ENCODE measurements around the gene CRIM1.

Gene CRIM1

GRCh38 chr2:36373149-36373926, 17.8 kb downstream of the CRIM1 start:
- peak; percentile 72 for DNase-seq

DNA sequence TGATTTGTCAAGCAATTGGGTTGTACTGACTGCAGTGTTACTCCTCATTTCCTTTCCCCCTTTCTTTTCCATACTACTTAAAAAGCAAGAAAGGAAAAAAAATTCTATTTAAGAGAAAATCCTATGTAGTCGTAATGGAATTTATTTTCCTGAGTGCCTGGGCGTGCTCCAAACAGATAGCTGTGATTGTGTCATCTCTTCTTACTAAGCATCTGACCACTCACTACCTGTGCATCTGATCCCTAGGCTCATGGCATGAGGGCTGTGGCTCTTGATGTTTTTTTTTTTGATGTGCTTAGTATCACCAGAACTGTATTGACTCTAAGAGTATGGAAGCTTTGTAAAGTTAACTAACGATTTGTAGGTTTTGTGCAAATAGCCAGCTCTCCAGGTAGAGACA, 19.0 kb downstream of the CRIM1 start:
- no peak for DNase-seq

- peak; percentile 86 for DNase-seq
Measured at GRCh38 chr2:36376319-36376765, 20.8 kb downstream of the CRIM1 start.

DNA sequence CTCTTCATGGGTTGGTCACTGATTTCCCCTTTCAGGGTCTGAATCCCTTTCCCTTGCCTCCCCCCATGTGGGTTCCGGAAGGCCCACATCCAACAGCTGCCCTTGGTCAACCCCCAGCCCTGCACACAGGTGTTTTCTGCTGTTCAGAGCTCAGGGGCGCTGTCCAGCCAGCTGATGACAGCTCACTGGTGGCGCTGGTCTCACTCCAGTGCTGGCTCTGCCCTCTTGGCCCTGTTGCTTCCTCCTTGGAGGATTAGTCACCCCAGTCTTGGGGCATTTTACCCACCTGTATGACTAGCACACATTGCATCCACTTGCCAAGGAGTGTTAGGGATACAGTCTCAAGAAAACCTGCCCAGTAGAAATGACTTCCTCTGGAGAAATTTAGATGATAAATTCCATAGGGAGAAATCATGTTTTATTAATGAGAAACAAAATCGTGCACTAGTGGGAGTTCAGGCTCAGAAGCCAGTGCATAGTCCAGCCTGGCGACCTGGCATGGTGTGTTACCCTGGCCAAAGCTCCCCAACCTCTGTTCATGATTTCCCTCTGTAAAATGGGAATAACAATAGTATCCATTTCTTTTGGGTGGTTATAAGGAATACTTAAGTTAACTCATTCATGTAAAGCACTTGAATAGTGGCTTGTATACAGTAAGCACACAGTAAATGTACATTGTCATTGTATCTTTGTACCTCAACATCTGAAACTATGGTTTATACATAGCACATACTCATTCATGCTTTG, 21.6 kb downstream of the CRIM1 start:
- DNase-seq, result peak; percentile 21

DNA sequence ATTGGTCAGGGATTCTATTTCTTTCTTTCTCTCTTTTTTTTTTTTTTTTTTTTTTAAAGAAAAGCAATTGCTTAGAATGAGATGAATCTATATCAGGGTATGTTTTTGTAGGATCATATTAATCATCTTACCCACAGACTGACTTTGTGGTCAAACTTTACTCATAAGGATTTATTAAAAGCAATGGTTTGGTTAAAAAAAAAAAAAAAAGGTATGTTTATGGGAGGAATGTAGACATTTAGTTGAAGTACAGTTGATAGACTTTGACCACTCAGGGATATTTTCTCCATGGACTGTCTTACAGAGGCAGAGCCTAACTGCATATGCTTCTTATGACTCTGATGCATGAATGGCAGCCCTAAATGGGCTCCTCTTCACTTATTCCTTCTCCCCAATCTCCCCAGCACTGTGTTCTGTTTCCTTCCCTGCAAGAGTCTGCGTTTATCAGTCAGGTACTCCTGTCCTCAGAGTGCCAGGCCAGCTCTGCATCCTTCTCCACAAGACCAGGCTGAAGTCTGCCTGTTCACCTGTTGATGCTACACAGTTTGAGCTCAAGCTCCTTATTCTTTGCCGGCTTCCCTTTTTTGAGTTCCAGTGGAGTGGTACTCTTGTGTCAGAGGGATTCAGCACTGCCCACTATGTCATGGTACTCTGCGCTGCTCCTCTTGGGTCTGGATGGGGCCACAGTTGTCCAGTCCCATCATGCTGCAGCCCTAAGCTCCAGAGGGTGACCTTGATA, 24.3 kb downstream of the CRIM1 start:
- DNase-seq, result no peak

DNA sequence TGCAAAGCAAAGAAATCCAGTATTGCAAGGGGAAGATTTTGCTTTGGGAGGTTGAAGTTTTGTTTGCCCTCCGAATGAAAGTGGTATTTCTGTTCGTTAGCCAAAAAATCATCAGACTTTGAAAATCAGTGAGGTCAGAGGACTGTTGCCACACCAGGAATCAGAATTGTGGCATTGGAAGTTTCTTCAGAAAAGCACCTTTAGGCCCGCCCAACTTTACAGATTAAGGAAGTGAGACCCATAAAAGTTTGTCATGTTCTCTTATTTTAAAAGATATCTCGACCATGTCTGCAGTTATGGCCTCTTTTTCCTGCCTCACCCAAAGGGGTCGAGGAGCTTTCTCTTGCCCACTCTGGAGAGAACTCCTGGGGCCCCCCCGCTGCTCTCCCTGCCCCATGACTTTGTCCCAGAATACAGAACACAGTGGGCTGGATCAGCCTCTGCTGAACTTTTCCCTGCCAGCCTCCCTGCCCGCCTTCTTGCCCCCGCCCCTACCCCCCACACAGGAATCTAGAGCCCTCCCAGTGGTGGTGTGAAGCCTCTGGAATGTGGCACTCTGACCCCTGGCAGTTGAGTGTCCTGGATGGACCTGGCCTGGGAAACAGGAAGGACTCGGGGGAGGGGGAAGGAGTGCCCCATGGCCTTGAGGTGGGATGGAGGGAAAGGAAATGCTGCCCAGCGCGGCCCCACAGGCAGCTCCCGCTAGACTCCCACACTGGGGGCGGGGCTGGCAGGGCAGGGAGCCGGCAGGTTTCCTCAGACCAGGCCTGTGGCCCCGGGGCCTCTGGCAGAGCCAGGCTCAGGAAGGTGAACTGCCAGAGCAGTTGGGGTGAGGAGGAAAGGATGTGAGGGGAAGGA, 25.3 kb downstream of the CRIM1 start:
- DNase-seq, result no peak

GRCh38 chr2:36381993-36382392, 26.4 kb downstream of the CRIM1 start:
- no peak for DNase-seq

GRCh38 chr2:36382472-36382871, 26.9 kb downstream of the CRIM1 start:
- DNase-seq, result no peak

DNA sequence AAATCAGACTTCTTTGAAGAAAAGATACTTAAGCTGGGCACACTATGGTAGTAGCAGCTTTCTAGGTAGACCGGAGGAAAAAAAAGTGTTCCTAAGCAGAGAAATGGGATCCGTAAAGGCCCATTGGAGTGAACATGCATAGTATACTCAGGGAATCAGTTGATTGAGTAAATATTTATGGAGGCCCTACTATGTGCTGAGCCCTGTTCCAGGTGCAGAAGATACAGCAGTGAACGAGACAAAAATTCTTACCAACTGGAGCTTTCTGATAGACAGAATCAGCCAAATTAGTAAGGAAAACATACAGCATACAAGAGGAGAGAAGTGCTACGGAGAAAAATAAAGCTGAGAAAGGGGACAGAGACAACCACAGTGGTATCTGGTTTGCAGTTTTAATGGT, 28.1 kb downstream of the CRIM1 start:
- no peak for DNase-seq

DNA sequence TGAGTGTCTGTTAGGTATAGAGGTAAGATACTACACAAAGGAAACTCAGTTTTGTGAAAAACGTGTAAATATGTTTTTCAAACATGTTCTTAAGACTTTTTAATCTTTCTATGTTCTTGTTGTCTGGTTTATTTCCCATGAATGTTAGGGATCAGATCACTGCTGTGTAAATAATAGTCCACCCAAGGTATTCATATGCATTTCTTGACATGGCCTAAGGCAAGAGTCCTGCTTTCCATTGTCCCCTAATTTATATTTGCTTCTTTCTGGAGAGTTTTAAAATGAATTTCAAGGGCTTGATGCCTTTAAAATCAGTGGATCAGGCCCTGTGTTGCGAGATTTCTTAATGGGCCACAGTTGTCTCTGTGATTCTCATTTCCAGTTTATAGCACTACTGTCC, 28.9 kb downstream of the CRIM1 start:
- DNase-seq, result no peak

- DNase-seq, result no peak
Measured at GRCh38 chr2:36385603-36386002, 30.0 kb downstream of the CRIM1 start.

GRCh38 chr2:36387258-36387916, 31.8 kb downstream of the CRIM1 start:
- DNase-seq, result no peak

- DNase-seq, result no peak
Measured at GRCh38 chr2:36388472-36388871, 32.9 kb downstream of the CRIM1 start.

DNA sequence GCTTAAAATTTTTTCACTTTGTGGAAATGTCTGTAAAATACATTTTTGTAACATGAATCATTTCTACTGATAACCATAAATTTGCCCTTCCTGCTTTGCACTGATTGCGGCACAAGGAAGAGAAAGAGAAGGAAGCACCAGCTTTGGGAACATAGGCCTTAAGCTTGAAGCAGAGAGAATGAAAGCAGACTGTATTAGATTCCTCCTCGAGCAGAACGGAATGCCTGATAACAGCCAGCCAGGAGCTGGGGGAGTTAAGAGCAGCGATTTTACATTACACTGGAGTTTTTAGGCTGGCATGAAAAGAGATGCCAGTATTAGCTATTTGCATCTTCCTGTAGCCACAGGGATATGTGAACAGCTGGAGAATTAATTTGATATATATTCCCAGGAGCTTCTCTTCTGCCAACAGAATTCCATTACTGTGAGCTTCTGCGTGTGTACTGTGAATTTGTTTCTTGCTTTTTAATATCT, 33.5 kb downstream of the CRIM1 start:
- DNase-seq, result no peak

DNA sequence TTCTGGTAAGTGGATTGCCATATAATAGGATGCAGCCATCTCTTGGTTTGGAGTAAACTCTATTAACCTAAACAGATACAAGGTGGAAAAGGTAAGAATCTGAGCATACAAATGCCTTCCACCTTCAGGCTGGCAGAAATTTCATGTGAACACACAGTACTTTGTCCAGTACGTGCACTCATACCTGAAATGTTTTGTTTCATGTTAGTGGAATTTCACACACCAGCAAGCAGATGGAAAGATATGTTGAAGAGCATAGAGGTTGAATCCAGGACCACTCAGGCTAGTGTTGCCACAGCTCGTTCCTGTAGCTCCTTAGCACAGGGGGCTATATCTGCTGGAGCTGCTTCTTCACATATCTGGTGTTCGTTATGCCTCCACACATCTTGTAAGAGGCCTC, 34.0 kb downstream of the CRIM1 start:
- DNase-seq, result no peak

DNA sequence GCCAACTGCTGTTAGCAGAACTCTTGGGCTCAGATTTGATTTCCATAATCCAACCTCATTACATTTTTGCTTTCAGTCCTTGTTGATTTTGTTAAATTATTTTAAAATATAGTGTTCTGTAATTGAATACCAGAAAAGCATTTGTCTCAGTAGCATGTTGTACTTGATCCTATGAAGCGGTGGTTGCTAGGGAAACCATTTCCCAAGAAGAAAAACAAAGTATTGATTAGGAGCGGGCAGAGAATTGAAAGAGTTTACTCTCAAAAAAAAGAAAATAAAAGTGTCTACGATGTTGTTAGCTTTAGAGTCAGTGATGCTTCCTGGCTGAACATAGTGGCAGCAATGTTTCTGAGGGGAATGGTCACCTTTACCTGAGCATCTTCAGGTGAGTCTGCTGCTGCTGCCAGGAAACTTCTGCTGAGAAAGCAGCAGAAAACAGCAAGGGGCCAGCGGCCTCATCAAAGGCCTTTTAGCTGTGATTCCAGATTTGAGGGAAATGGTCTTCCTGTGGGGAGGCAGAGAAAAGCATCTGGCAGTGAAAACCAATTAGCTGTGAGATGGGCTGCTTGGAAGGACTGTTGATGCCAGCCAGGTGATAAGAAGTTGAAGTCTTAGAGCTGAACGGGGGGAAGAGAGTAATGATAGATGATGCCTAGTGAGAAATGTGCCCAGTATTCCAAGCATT, 37.1 kb downstream of the CRIM1 start:
- DNase-seq, result no peak

DNA sequence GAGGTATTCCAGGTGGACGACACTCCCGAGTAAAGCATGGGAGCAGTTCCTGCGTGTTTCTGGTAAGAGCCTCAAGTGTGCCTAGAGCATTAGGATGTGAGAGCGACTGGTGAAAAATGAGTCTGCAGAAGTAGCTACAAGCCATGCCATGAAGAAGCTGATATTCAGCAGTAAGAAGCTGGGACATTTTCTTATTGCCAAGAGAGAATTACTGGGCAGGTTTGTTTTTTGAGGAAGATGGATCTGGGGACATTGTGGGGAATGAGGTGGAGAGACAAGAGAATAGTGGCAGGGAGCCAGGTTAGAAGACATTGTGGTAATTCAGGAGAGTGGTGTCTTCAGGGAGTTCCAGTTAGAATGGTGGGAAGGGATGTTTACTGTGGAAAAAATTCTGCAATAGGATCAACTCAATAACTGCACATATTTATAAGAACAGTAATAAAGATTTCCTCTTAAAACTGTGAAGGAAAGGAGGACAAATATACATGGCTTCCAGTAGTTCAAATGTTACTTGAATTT, 38.2 kb downstream of the CRIM1 start:
- DNase-seq, result no peak

- peak; percentile 50 for DNase-seq
Measured at GRCh38 chr2:36394804-36395203, 39.2 kb downstream of the CRIM1 start.

GRCh38 chr2:36395866-36396265, 40.3 kb downstream of the CRIM1 start:
- DNase-seq, result no peak

- DNase-seq, result peak; percentile 3
Measured at GRCh38 chr2:36396878-36397539, 41.4 kb downstream of the CRIM1 start.

Measured in DMS53 (cell line).